ENCODE data around the gene SLC4A2. TPM values are rescaled to one million over a fixed set of nuclear protein-coding genes. Genes with fewer than 3 reads are reported as not detected.

The SLC4A2 gene
- total and polyA plus RNA-seq, 2 of the 8 experiments (the other 6 are each of a cell fraction or from before 2014, with no cell fraction given) = 72.6 to 147 TPM

- ChIA-PET CTCF (ENCODE audit: partially characterized antibody) (interaction anchor here (0.7 to 5.4 kb wide), 25 partner anchors 9 to 1342 kb away, joined by 3 to 35 read pairs (median 3); partner anchors contain the start of genes AGAP3, ASIC3, ATG9B and CDK5), POLR2A (ENCODE audit: partially characterized antibody) (interaction anchor here (1.0 to 1.4 kb wide), 3 partner anchors 9 to 45 kb away, joined by 3 to 4 read pairs (median 3); partner anchors contain the start of gene ASIC3)
- Histone ChIP-seq H4K5ac (ENCODE audit: insufficient read length, low read depth, low read length) (no peak overlapping the region), H3K56ac (replicated peaks; ENCODE audit: insufficient read length, low read depth, low read length) (no peak overlapping the region), H3K79me1 (ENCODE audit: low read depth, low read length) (no peaks in the 10 kb centered on the region; the same call in 1 of the 2 replicates), H3K79me2 (ENCODE audit: control insufficient read depth in 1 of 2, insufficient read depth in 2 of 2, low read length in 2 of 2) (no peaks in the 10 kb centered on the region), H4K8ac (ENCODE audit: extremely low read depth, insufficient read depth, low read length) (peak overlapping the region; percentile 68; the same call in 1 of the 2 replicates), H3K4me3 (ENCODE audit: extremely low read depth in 1 of 4, insufficient read depth in 2 of 4, low read depth in 3 of 4, low read length in 4 of 4) (no peak overlapping the region), H2BK20ac (ENCODE audit: low read length) (no peak overlapping the region), H4K20me1 (replicated peaks in 1 of 2; ENCODE audit: control insufficient read depth in 1 of 2, insufficient read depth in 2 of 2, low read length in 2 of 2) (peaks cover 0 to 4% of the 10 kb centered on the region in 2 experiments), H3K27ac (ENCODE audit: low read depth, low read length) (no peak overlapping the region), H2BK15ac (ENCODE audit: low read length) (no peak overlapping the region), H3K23me2 (ENCODE audit: low read depth, low read length) (no peaks in the 10 kb centered on the region), H3K9me3 (ENCODE audit: insufficient read depth in 2 of 2, low read depth in 1 of 2, low read length in 1 of 2) (no peaks in the 10 kb centered on the region), H4K91ac (replicated peaks; ENCODE audit: insufficient read length, low read length) (no peak overlapping the region), H2BK120ac (replicated peaks; ENCODE audit: low read depth, low read length) (no peak overlapping the region), H3K4me2 (ENCODE audit: insufficient read depth in 1 of 2, low read depth in 2 of 2, low read length in 2 of 2) (no peak overlapping the region), H2BK12ac (ENCODE audit: low read depth, low read length) (no peak overlapping the region), H2AFZ (ENCODE audit: low read length) (no peak overlapping the region), H3K36me3 (ENCODE audit: control insufficient read depth in 2 of 4, insufficient read depth in 4 of 4, low read length in 3 of 4) (peaks cover 0 to 2% (median 0%) of the 10 kb centered on the region in 4 experiments; a peak in 2 of 8 replicates), H3K4ac (replicated peaks; ENCODE audit: insufficient read length, low read depth, low read length) (no peak overlapping the region), H2AK5ac (ENCODE audit: low read depth, low read length) (no peak overlapping the region), H3K23ac (ENCODE audit: insufficient read length) (no peak overlapping the region), H3K18ac (ENCODE audit: extremely low read depth, low read length) (no peak overlapping the region), H3K9ac (replicated peaks in 1 of 4; ENCODE audit: extremely low read depth in 1 of 4, low read depth in 3 of 4, low read length in 3 of 4) (no peak overlapping the region), H3K4me1 (replicated peaks in 1 of 4; ENCODE audit: control insufficient read depth in 3 of 4, insufficient read depth in 4 of 4, low read length in 3 of 4) (no peaks in the 10 kb centered on the region), H3K14ac (ENCODE audit: insufficient read length) (no peak overlapping the region), H3K27me3 (replicated peaks in 1 of 4; ENCODE audit: control insufficient read depth in 3 of 4, extremely low read depth in 1 of 4, insufficient read depth in 3 of 4, low read length in 3 of 4) (no peaks in the 10 kb centered on the region), H2BK5ac (ENCODE audit: low read depth, low read length) (no peak overlapping the region)
- FAIRE-seq (no peak), DNase-seq (ENCODE audit: low read depth in 1 of 2, low spot score in 2 of 2) (no peak)
- 93% methylated on average over 13 of the region's 17 CpGs; no CpG with 5 or more reads in 1 of the 2 experiments for WGBS, 2 experiments (ENCODE audit: extremely low coverage in 1 of 2, insufficient coverage in 1 of 2, insufficient read length in 1 of 2, insufficient replicate concordance in 2 of 2, low coverage in 1 of 2, low lambda C conversion rate in 2 of 2, missing lambda C conversion rate in 1 of 2)
- TF ChIP-seq CTCF (IDR thresholded peaks at IDR 0.05; ENCODE audit: control extremely low read depth in 1 of 3, insufficient read depth in 1 of 3, low read depth in 1 of 3, low read length in 3 of 3) (peak; percentile 41 to 62 (median 47)), RBBP5 (IDR thresholded peaks at IDR 0.05; ENCODE audit: borderline replicate concordance, low read depth, low read length) (no peak), EZH2 (IDR thresholded peaks at IDR 0.05; ENCODE audit: low read depth, low read length, severe bottlenecking) (no peak), SAP30 (IDR thresholded peaks at IDR 0.05; ENCODE audit: insufficient read depth, insufficient replicate concordance, low read length) (no peak), GABPA (IDR thresholded peaks at IDR 0.05; ENCODE audit: borderline replicate concordance, insufficient read depth, low read length) (no peak)
- TF ChIP-seq, protein P1, sequence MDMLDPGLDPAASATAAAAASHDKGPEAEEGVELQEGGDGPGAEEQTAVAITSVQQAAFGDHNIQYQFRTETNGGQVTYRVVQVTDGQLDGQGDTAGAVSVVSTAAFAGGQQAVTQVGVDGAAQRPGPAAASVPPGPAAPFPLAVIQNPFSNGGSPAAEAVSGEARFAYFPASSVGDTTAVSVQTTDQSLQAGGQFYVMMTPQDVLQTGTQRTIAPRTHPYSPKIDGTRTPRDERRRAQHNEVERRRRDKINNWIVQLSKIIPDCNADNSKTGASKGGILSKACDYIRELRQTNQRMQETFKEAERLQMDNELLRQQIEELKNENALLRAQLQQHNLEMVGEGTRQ (IDR thresholded peaks at IDR 0.05; ENCODE audit: low read length) = no peak
These were observed 26.2 kb upstream of the SLC4A2 start for GRCh38 chr7:151032936-151033863.

Data from H1 (cell line).